Duodenal mucosa (tissue), 2 donors: Measurements from ENCODE around the gene RAB44.

Experiments
- H3K27ac ChIP-seq: one replicate; pipeline ENCODE4 v1.7.0; 2013; ENCODE audit warnings: low read depth, low read length
- H3K27me3 ChIP-seq, 2 donors: one replicate each; pipeline ENCODE4 v1.7.0; 2013; ENCODE audit warnings: low read length in 2 of 2, control low read depth in 1 of 2; ENCODE audit not compliant: insufficient read depth in 2 of 2, control insufficient read depth in 1 of 2
- H3K36me3 ChIP-seq, 2 donors: one replicate each; pipeline ENCODE4 v1.7.0; 2013; ENCODE audit warnings: low read length in 2 of 2, control low read depth in 1 of 2; ENCODE audit not compliant: insufficient read depth in 2 of 2, control insufficient read depth in 1 of 2
- H3K4me1 ChIP-seq, 2 donors: one replicate each; pipeline ENCODE4 v1.7.0; 2013; ENCODE audit warnings: low read length in 2 of 2, control low read depth in 1 of 2; ENCODE audit not compliant: insufficient read depth in 2 of 2, control insufficient read depth in 1 of 2
- H3K4me3 ChIP-seq, 2 donors: one replicate each; pipeline ENCODE4 v1.7.0; 2013; ENCODE audit warnings: low read length in 2 of 2, low read depth in 1 of 2
- H3K9ac ChIP-seq, 2 donors: one replicate each; pipeline ENCODE4 v1.7.0; 2013; ENCODE audit warnings: low read length in 2 of 2, low read depth in 1 of 2
- H3K9me3 ChIP-seq, 2 donors: one replicate each; pipeline ENCODE4 v1.7.0; 2013; ENCODE audit warnings: low read length in 2 of 2, control low read depth in 1 of 2; ENCODE audit not compliant: control insufficient read depth in 1 of 2

RAB44 gene

GRCh38 chr6:36695414-36695813, 2.2 kb upstream of the RAB44 start:
- Histone ChIP-seq H3K36me3 (no peaks in the 10 kb centered on the region), H3K27ac (no peak overlapping the region), H3K9ac (no peak overlapping the region), H3K4me3 (no peak overlapping the region), H3K9me3 (no peaks in the 10 kb centered on the region), H3K4me1 (peaks cover 15 to 17% of the 10 kb centered on the region in 2 donors), H3K27me3 (no peaks in the 10 kb centered on the region)

- H3K4me3 ChIP-seq, result peak overlapping the region in 1 of 2 donors; percentile 11
- no peaks in the 10 kb centered on the region for H3K27me3 ChIP-seq
- H3K4me1 ChIP-seq, result no peaks in the 10 kb centered on the region
- no peak overlapping the region for H3K27ac ChIP-seq
- H3K9ac ChIP-seq, result no peak overlapping the region
- no peaks in the 10 kb centered on the region for H3K9me3 ChIP-seq
- H3K36me3 ChIP-seq, result no peaks in the 10 kb centered on the region
These were observed 570 bp downstream of the RAB44 start for GRCh38 chr6:36698196-36698595.

- H3K36me3 ChIP-seq, result no peaks in the 10 kb centered on the region
- no peaks in the 10 kb centered on the region for H3K27me3 ChIP-seq
- H3K4me1 ChIP-seq, result no peaks in the 10 kb centered on the region
- no peak overlapping the region for H3K9ac ChIP-seq
- no peak overlapping the region for H3K27ac ChIP-seq
- no peaks in the 10 kb centered on the region for H3K9me3 ChIP-seq
- peak overlapping the region in 1 of 2 donors; percentile 11 for H3K4me3 ChIP-seq
These were observed 1.2 kb downstream of the RAB44 start for GRCh38 chr6:36698871-36699271.

- Histone ChIP-seq H3K36me3 (no peaks in the 10 kb centered on the region), H3K27ac (no peak overlapping the region), H3K4me3 (peak overlapping the region in 1 of 2 donors; percentile 11), H3K9ac (no peak overlapping the region), H3K9me3 (no peaks in the 10 kb centered on the region), H3K4me1 (no peaks in the 10 kb centered on the region), H3K27me3 (no peaks in the 10 kb centered on the region)
These were observed 1.7 kb downstream of the RAB44 start for GRCh38 chr6:36699348-36699747.

GRCh38 chr6:36700071-36700812, 2.6 kb downstream of the RAB44 start:
- H3K27ac ChIP-seq, result no peak overlapping the region
- no peaks in the 10 kb centered on the region for H3K4me1 ChIP-seq
- no peak overlapping the region for H3K4me3 ChIP-seq
- no peaks in the 10 kb centered on the region for H3K36me3 ChIP-seq
- no peak overlapping the region for H3K9ac ChIP-seq
- no peaks in the 10 kb centered on the region for H3K27me3 ChIP-seq
- no peaks in the 10 kb centered on the region for H3K9me3 ChIP-seq

- H3K27me3 ChIP-seq, result no peaks in the 10 kb centered on the region
- no peaks in the 10 kb centered on the region for H3K36me3 ChIP-seq
- no peaks in the 10 kb centered on the region for H3K9me3 ChIP-seq
- no peaks in the 10 kb centered on the region for H3K4me1 ChIP-seq
- no peak overlapping the region for H3K9ac ChIP-seq
- no peak overlapping the region for H3K4me3 ChIP-seq
- H3K27ac ChIP-seq, result no peak overlapping the region
These were observed 3.2 kb downstream of the RAB44 start for GRCh38 chr6:36700831-36701230.

- H3K27ac ChIP-seq, result no peak overlapping the region
- H3K4me1 ChIP-seq, result no peaks in the 10 kb centered on the region
- no peaks in the 10 kb centered on the region for H3K36me3 ChIP-seq
- H3K9ac ChIP-seq, result no peak overlapping the region
- H3K4me3 ChIP-seq, result no peak overlapping the region
- H3K27me3 ChIP-seq, result no peaks in the 10 kb centered on the region
- H3K9me3 ChIP-seq, result no peaks in the 10 kb centered on the region
These were observed 3.9 kb downstream of the RAB44 start for GRCh38 chr6:36701401-36701991.

GRCh38 chr6:36702656-36703055, 5.0 kb downstream of the RAB44 start:
- H3K27me3 ChIP-seq, result no peaks in the 10 kb centered on the region
- no peaks in the 10 kb centered on the region for H3K9me3 ChIP-seq
- H3K27ac ChIP-seq, result no peak overlapping the region
- H3K4me1 ChIP-seq, result no peaks in the 10 kb centered on the region
- H3K4me3 ChIP-seq, result no peak overlapping the region
- no peak overlapping the region for H3K9ac ChIP-seq
- no peaks in the 10 kb centered on the region for H3K36me3 ChIP-seq

GRCh38 chr6:36703081-36703606, 5.5 kb downstream of the RAB44 start:
- Histone ChIP-seq H3K36me3 (no peaks in the 10 kb centered on the region), H3K27ac (no peak overlapping the region), H3K9me3 (no peaks in the 10 kb centered on the region), H3K4me1 (no peaks in the 10 kb centered on the region), H3K9ac (no peak overlapping the region), H3K27me3 (no peaks in the 10 kb centered on the region), H3K4me3 (no peak overlapping the region)

GRCh38 chr6:36703982-36704381, 6.4 kb downstream of the RAB44 start:
- no peaks in the 10 kb centered on the region for H3K4me1 ChIP-seq
- no peaks in the 10 kb centered on the region for H3K36me3 ChIP-seq
- H3K9me3 ChIP-seq, result no peaks in the 10 kb centered on the region
- H3K4me3 ChIP-seq, result no peak overlapping the region
- no peak overlapping the region for H3K9ac ChIP-seq
- H3K27me3 ChIP-seq, result no peaks in the 10 kb centered on the region
- H3K27ac ChIP-seq, result no peak overlapping the region
